Right lung (tissue), 5 donors: Measurements from ENCODE around the gene DHRS2. TPM values are rescaled to one million over a fixed set of nuclear protein-coding genes. Genes with fewer than 3 reads are reported as not detected.
A peak's percentile ranks its signal among the peaks of the same experiment; 100 is the strongest.
"Not testable (repeated sequence)": the region's sequence is repeated elsewhere in the genome, so short reads cannot be mapped to it uniquely, and the experiment has no call there.

Experiments used
- DNase-seq, 2 donors: peaks; one replicate each; pipeline ENCODE4 v3.0.0-alpha.2; 2013
- polyA plus RNA-seq, 5 donors: library from polyadenylated mRNA; unstranded; fragments of 120-200 nt; gene quantifications; one replicate each; pipeline versions ENCODE4 v1.2.1 to v1.2.3, GENCODE V29; 2013; ENCODE audit warnings: inconsistent platforms in 1 of 5, low replicate concordance in 1 of 5; ENCODE audit not compliant: insufficient read length in 5 of 5, insufficient read depth in 1 of 5

DHRS2 gene
- polyA plus RNA-seq, 5 donors, result 0.21 to 0.47 (median 0.37) TPM

DNA sequence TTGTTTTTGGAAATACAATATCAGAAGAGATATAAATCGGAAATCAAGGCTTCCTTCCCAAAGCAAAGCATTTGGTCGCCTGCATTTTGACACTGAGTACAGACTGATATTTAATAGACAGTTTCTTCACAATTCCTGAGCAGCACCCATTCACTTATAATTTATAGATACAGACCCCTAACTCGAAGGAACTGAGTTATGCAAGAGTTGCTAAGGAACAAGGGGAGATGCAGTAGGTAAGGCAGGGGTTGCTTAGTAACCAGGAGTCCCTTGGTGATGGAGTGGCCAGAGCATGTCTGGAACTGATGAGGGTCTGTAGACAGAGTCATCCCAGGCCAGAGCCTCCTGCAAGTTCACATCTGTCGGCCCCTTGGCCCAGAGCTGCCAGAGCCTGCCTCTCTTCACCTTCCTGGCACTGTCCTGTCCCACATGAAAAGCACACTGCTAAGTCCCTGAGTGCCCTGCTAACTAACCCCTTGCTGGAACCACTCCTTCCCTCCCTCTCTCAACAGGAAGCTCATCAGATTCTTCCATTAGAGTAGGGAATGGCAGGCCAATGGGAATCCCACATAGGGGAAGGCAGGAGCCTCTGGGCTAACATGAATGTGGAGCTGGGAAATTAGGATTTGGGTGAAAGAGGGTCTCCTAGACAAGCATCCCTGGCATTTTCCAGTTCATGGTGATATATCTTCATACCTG is 3.6 kb upstream of the DHRS2 start:
- no peak for DNase-seq

GRCh38 chr14:23633160-23633701 is 2.9 kb upstream of the DHRS2 start:
- DNase-seq, result no peak

GRCh38 chr14:23634698-23635412 is 1.3 kb upstream of the DHRS2 start:
- not testable (repeated sequence) for DNase-seq

DNA sequence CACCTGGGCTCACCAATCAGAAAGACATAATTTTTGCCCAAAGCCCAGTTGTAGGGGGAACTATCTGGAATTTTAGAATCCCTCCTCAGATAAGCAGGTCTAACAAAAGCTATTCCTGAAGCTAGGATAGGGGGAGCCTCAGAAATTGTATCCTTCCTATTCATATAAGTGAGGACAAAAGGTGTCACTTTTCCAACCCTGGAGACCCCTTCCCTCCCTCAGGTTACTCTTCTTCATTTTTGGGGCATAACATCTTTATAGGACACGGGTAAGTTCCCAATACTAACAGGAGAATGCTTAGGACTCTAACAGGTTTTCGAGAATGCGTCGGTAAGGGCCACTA is 1.1 kb downstream of the DHRS2 start:
- not testable (repeated sequence) for DNase-seq

GRCh38 chr14:23637655-23638413 is 1.7 kb downstream of the DHRS2 start:
- DNase-seq, result not testable (repeated sequence)

GRCh38 chr14:23638414-23639047 is 2.4 kb downstream of the DHRS2 start:
- no peak for DNase-seq

DNA sequence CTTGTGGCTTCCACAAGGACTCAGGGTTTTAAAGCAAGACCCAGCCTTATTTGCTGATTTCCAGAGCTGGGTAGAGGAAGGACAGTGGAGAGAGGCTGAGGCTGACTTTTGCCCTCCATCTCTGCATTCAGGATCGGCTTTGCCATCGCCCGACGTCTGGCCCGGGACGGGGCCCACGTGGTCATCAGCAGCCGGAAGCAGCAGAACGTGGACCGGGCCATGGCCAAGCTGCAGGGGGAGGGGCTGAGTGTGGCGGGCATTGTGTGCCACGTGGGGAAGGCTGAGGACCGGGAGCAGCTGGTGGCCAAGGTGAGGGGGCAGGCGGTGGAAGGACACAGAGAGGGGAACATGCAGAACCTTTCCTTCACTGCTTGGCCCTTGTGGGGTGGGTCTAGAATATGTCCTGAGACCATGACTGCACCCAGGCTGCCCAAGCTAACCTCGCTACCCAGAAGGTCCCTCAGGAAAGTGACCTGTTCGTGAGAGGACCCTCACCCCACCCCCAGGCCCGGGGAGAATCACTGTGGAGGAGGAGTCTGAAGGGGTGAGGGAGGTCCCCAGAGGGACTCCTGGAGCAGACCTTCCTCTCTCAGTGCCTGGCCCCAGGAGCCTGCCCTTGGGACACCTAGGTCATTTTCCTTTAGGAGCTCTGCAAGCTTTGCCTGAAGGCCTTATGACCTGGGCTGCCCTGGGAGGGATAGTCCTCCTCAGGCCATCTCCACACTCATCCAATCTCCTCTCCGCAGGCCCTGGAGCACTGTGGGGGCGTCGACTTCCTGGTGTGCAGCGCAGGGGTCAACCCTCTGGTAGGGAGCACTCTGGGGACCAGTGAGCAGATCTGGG is 3.1 kb downstream of the DHRS2 start:
- no peak for DNase-seq

GRCh38 chr14:23639891-23640523 is 3.8 kb downstream of the DHRS2 start:
- no peak for DNase-seq

DNA sequence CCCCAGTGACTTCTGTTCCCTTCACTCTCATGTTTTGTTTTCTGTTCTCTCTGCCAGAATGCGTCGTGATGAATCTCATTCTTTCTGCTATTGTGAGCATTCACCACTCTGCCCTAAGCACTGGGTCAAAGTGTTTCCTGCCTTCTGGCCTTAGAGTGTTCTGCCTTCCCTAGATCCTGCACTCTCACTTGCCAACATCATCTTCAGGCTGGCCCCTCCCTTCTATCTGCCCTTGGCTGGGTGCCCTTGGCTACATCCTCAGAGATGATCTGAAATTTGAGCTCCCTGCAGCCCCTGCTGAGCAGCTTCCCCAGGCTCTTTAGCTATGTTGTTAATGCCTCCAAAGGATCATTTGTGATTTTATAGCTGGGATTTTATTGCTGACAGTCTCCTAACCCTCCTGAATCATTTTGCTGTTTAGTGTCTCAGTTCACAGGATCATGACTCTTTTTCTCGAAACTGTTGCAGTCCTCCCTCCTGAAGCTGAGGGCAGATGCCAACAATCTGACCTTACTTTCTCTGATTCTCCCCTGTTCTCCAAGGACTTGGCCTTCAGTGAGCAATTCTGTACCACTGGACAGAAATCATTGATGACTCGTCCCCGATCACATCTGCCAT is 4.5 kb downstream of the DHRS2 start:
- peak; percentile 73 to 76 for DNase-seq

DNA sequence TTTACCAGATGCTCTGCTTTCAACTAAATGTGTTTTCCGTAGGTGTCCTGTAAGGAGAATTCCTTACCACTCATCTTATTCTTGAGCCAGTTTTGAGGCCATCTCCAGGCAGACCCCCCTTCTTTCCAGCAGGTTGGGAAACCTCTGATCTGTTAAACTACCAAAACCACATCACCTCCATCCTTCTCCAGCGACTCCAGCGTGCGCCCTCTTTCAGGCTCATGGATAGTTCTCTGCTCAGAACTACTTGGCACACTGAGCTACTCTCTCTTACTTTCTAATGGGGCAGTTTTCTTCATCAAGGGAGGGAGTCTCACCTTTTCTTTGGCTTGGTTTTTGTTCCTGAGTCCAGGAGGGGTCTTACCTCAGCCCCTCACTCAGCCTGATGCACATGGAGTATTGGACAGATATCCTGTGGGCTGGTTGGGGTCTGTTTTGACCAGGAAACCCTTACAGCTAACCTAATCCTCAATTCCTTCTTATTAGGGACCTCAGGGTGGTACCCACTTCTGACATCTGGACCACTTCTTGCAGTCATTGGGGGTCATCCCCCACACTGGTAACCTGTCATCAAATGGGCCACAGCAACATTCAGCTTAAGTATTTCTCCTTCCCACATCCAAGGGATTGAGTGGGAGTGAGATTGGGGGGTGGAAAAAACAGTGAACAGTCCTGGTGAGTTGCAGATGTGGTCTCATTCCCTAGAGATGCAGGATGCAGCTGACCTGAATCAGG is 5.2 kb downstream of the DHRS2 start:
- no peak for DNase-seq

- DNase-seq, result no peak
Measured at GRCh38 chr14:23641915-23642588, 5.9 kb downstream of the DHRS2 start.

DNA sequence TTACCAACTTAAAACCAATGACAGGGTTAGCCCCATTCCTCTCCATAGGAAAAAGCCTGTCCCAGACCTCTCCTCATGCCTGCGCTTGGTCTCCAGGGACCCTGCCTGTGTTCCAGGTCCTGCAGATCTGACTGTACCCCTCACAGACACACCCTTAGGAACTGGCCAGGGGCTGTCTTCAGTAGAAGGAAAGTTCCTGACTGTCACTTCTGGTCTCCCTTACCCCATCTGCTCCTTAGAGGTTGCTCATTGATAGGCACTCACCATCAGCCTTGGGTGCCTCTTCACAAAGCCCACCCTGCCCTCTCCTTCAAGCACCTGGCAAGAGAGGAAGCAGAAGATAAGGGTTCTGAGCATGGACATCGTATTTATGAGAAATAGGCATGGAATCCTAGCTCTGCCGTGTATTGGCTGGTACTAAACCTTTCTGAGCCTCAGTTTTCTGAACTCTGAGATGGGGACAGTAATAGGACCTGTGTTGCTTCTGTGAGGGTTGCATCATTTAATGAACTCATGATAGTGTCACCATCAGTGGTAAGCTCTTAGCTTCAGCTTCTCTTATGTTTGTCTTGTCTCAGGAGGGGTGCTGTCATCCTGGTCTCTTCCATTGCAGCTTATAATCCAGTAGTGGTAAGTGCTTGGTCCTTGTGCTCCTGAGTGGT is 7.5 kb downstream of the DHRS2 start:
- DNase-seq, result no peak

- no peak for DNase-seq
Measured at GRCh38 chr14:23644195-23644918, 8.2 kb downstream of the DHRS2 start.

GRCh38 chr14:23644919-23645336 is 8.8 kb downstream of the DHRS2 start:
- no peak for DNase-seq

GRCh38 chr14:23645504-23645811 is 9.3 kb downstream of the DHRS2 start:
- DNase-seq, result no peak

- no peak for DNase-seq
Measured at GRCh38 chr14:23645812-23646647, 9.9 kb downstream of the DHRS2 start.
